HEK293T (cell line): ENCODE data around the gene C17orf50.

ENCODE experiments used
- BHLHE40 ChIP-seq: fragments of 450-650 bp; IDR thresholded peaks from 2 replicates; pipeline ENCODE4 v1.6.1; 2016; ENCODE audit warnings: mild to moderate bottlenecking, moderate library complexity, borderline replicate concordance
- FOXK2 ChIP-seq: fragments of 450-650 bp; IDR thresholded peaks from 2 replicates; pipeline ENCODE4 v1.6.1; 2016; ENCODE audit warnings: mild to moderate bottlenecking
- FOXM1 ChIP-seq: fragments of 450-650 bp; IDR thresholded peaks from 2 replicates; pipeline ENCODE4 v1.6.1; 2017; ENCODE audit warnings: mild to moderate bottlenecking, borderline replicate concordance
- PKNOX1 ChIP-seq: fragments of 450-650 bp; IDR thresholded peaks from 2 replicates; pipeline ENCODE4 v1.6.1; 2016
- SP1 ChIP-seq: fragments of 450-650 bp; IDR thresholded peaks from 2 replicates; pipeline ENCODE4 v1.6.1; 2017
- TARDBP ChIP-seq: fragments of 450-650 bp; IDR thresholded peaks from 2 replicates; pipeline ENCODE4 v1.6.1; 2016
- ZNF384 ChIP-seq: fragments of 450-650 bp; IDR thresholded peaks from 2 replicates; pipeline ENCODE4 v1.6.1; 2016

GRCh38 chr17:35742496-35742895 lies 18.2 kb upstream of the C17orf50 start:
- TF ChIP-seq TARDBP (no peak), FOXM1 (no peak), FOXK2 (no peak), SP1 (no peak), BHLHE40 (no peak), PKNOX1 (no peak), ZNF384 (no peak)
